ENCODE data around the gene MAN1A1.

The MAN1A1 gene

GRCh38 chr6:119138906-119139541 is 210.5 kb downstream of the MAN1A1 start:
- Histone ChIP-seq H3K27ac (ENCODE audit: low read depth, low read length) (no peak overlapping the region), H3K9me2 (replicated peaks; ENCODE audit: control insufficient read depth, low read length) (no peaks in the 10 kb centered on the region), H3K36me3 (ENCODE audit: control insufficient read depth, low read length) (no peaks in the 10 kb centered on the region), H3K79me2 (ENCODE audit: control insufficient read depth, low read length) (no peaks in the 10 kb centered on the region), H3F3A (ENCODE audit: control insufficient read depth, insufficient read depth) (no peaks in the 10 kb centered on the region), H3K4me1 (ENCODE audit: control insufficient read depth, low read length) (no peaks in the 10 kb centered on the region), H3K9me3 (ENCODE audit: control insufficient read depth, insufficient read depth, low read length) (no peaks in the 10 kb centered on the region), H4K20me1 (ENCODE audit: control insufficient read depth, insufficient read depth, low read depth, low read length) (no peaks in the 10 kb centered on the region), H3K4me2 (ENCODE audit: low read length) (no peak overlapping the region), H3K27me3 (ENCODE audit: control insufficient read depth, low read length) (no peaks in the 10 kb centered on the region), H3K4me3 (ENCODE audit: low read length) (no peak overlapping the region)
- TF ChIP-seq EZH2phosphoT487 (IDR thresholded peaks at IDR 0.05; ENCODE audit: borderline replicate concordance, low read length), result no peak
- TF ChIP-seq, protein P1, sequence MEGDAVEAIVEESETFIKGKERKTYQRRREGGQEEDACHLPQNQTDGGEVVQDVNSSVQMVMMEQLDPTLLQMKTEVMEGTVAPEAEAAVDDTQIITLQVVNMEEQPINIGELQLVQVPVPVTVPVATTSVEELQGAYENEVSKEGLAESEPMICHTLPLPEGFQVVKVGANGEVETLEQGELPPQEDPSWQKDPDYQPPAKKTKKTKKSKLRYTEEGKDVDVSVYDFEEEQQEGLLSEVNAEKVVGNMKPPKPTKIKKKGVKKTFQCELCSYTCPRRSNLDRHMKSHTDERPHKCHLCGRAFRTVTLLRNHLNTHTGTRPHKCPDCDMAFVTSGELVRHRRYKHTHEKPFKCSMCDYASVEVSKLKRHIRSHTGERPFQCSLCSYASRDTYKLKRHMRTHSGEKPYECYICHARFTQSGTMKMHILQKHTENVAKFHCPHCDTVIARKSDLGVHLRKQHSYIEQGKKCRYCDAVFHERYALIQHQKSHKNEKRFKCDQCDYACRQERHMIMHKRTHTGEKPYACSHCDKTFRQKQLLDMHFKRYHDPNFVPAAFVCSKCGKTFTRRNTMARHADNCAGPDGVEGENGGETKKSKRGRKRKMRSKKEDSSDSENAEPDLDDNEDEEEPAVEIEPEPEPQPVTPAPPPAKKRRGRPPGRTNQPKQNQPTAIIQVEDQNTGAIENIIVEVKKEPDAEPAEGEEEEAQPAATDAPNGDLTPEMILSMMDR (IDR thresholded peaks at IDR 0.05; ENCODE audit: low read depth, low read length, poor library complexity, severe bottlenecking), result no peak

DNA sequence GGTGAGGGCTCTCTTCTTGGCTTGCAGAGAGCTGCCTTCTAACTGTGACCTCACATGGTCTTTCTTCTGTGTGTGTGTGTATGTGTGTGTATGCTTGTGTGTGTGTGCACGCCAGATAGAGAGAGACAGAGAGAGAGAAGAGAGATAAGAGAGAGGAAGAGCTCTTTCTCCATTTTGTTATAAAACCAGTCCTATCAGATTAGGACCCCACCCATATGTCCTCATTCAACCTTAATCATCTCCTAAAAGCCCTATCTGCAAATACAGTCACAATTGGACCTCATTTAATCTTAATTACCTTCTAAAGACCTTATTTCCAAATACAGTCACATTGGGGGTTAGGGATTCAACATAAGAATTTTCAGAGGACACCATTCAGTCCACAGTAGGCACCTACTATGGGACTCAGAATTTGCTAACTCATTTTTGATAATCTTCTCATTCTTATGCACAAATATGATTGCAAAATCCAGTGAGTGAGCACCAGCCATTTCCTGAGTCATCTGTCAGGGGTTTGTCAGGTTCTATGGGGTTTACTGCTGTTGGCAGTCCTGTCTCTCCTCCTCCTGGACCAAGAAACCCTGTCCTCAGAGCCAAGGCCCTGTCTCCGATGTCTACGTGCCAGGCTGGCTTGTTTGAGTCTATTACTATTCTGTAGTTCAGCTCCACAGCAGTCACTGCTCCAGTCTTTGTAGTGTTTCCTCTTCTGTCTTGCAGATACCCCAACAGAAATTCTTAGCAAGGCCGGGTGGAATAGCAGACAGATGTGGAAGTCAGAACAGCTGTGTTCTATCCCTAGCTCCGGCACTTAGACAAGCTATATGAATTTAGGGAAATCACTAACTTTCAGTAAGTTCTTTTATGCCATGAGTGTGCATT is 212.1 kb downstream of the MAN1A1 start:
- H3K9me3 ChIP-seq (ENCODE audit: control insufficient read depth, insufficient read depth, low read length), result no peaks in the 10 kb centered on the region
- H3F3A ChIP-seq (ENCODE audit: control insufficient read depth, insufficient read depth), result no peaks in the 10 kb centered on the region
- H3K27me3 ChIP-seq (ENCODE audit: control insufficient read depth, low read length), result peaks cover 3% of the 10 kb centered on the region; the same call in 1 of the 2 replicates
- TF ChIP-seq, protein P1 (IDR thresholded peaks at IDR 0.05; ENCODE audit: low read depth, low read length, poor library complexity, severe bottlenecking), result no peak
- no peak for TF ChIP-seq EZH2phosphoT487 (IDR thresholded peaks at IDR 0.05; ENCODE audit: borderline replicate concordance, low read length)
- no peak overlapping the region for H3K4me2 ChIP-seq (ENCODE audit: low read length)
- H3K27ac ChIP-seq (ENCODE audit: low read depth, low read length), result no peak overlapping the region
- H4K20me1 ChIP-seq (ENCODE audit: control insufficient read depth, insufficient read depth, low read depth, low read length), result no peaks in the 10 kb centered on the region
- no peak overlapping the region for H3K4me3 ChIP-seq (ENCODE audit: low read length)
- H3K9me2 ChIP-seq (replicated peaks; ENCODE audit: control insufficient read depth, low read length), result no peaks in the 10 kb centered on the region
- no peaks in the 10 kb centered on the region for H3K79me2 ChIP-seq (ENCODE audit: control insufficient read depth, low read length)
- H3K4me1 ChIP-seq (ENCODE audit: control insufficient read depth, low read length), result no peaks in the 10 kb centered on the region
- no peaks in the 10 kb centered on the region for H3K36me3 ChIP-seq (ENCODE audit: control insufficient read depth, low read length)

GRCh38 chr6:119134752-119135151 is 214.8 kb downstream of the MAN1A1 start:
- Histone ChIP-seq H3K27ac (ENCODE audit: low read depth, low read length) (no peak overlapping the region), H3K79me2 (ENCODE audit: control insufficient read depth, low read length) (no peaks in the 10 kb centered on the region), H3K27me3 (ENCODE audit: control insufficient read depth, low read length) (peaks cover 6% of the 10 kb centered on the region; the same call in 1 of the 2 replicates), H3K9me2 (replicated peaks; ENCODE audit: control insufficient read depth, low read length) (no peaks in the 10 kb centered on the region), H3K36me3 (ENCODE audit: control insufficient read depth, low read length) (no peaks in the 10 kb centered on the region), H3F3A (ENCODE audit: control insufficient read depth, insufficient read depth) (no peaks in the 10 kb centered on the region), H3K4me3 (ENCODE audit: low read length) (no peak overlapping the region), H3K9me3 (ENCODE audit: control insufficient read depth, insufficient read depth, low read length) (no peaks in the 10 kb centered on the region), H3K4me1 (ENCODE audit: control insufficient read depth, low read length) (no peaks in the 10 kb centered on the region), H3K4me2 (ENCODE audit: low read length) (no peak overlapping the region), H4K20me1 (ENCODE audit: control insufficient read depth, insufficient read depth, low read depth, low read length) (no peaks in the 10 kb centered on the region)
- TF ChIP-seq, protein P1 (IDR thresholded peaks at IDR 0.05; ENCODE audit: low read depth, low read length, poor library complexity, severe bottlenecking), result no peak
- no peak for TF ChIP-seq EZH2phosphoT487 (IDR thresholded peaks at IDR 0.05; ENCODE audit: borderline replicate concordance, low read length)
